ENCODE data around the gene DRICH1.

DNA sequence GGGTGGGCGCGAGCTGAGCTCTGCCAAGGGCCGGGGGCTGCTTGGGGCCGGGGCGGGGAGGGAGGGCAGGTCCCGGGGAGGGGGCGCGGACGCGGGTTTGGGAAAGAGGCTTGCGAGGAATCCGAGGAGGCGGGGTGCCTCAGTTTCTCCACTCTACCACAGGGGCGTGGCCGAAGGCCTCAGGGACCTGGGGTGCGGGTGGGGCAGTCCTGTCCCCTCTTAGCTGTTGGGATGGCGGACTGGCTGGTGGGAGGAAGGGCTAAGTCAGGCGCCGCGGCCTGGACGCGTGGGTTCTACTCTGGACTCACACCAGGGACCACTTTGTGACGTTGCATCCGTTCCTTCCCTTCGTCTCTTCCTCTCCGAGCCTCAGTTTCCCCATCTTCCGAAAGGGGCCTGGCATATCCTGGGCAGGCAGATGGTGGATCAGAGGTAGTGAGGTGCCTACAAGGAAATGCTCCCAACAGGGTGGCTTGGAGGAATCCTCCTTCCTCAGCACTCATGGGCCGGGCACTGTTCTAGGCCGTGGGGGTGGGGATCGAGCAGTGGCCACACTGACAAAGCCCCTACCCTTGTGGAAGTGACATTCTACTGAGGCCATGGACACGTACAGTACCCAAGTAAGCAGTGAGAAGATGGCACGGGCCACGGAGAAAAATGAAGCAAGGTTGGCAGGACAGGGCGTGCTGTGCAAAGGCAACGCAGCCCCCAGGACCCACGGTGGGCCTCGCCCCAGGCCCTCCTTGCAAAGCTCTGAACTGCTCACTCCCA, 65.2 kb downstream of the DRICH1 start:
- TF ChIP-seq, protein P1, sequence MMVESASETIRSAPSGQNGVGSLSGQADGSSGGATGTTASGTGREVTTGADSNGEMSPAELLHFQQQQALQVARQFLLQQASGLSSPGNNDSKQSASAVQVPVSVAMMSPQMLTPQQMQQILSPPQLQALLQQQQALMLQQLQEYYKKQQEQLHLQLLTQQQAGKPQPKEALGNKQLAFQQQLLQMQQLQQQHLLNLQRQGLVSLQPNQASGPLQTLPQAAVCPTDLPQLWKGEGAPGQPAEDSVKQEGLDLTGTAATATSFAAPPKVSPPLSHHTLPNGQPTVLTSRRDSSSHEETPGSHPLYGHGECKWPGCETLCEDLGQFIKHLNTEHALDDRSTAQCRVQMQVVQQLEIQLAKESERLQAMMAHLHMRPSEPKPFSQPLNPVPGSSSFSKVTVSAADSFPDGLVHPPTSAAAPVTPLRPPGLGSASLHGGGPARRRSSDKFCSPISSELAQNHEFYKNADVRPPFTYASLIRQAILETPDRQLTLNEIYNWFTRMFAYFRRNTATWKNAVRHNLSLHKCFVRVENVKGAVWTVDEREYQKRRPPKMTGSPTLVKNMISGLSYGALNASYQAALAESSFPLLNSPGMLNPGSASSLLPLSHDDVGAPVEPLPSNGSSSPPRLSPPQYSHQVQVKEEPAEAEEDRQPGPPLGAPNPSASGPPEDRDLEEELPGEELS (CRISPR knock-in tag; IDR thresholded peaks at IDR 0.05) = no peak
- TF ChIP-seq, protein P2, sequence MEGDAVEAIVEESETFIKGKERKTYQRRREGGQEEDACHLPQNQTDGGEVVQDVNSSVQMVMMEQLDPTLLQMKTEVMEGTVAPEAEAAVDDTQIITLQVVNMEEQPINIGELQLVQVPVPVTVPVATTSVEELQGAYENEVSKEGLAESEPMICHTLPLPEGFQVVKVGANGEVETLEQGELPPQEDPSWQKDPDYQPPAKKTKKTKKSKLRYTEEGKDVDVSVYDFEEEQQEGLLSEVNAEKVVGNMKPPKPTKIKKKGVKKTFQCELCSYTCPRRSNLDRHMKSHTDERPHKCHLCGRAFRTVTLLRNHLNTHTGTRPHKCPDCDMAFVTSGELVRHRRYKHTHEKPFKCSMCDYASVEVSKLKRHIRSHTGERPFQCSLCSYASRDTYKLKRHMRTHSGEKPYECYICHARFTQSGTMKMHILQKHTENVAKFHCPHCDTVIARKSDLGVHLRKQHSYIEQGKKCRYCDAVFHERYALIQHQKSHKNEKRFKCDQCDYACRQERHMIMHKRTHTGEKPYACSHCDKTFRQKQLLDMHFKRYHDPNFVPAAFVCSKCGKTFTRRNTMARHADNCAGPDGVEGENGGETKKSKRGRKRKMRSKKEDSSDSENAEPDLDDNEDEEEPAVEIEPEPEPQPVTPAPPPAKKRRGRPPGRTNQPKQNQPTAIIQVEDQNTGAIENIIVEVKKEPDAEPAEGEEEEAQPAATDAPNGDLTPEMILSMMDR (IDR thresholded peaks at IDR 0.05) = no peak
- TF ChIP-seq SMAD4 (CRISPR knock-in tag; IDR thresholded peaks at IDR 0.05) = no peak
- TF ChIP-seq, protein P3, sequence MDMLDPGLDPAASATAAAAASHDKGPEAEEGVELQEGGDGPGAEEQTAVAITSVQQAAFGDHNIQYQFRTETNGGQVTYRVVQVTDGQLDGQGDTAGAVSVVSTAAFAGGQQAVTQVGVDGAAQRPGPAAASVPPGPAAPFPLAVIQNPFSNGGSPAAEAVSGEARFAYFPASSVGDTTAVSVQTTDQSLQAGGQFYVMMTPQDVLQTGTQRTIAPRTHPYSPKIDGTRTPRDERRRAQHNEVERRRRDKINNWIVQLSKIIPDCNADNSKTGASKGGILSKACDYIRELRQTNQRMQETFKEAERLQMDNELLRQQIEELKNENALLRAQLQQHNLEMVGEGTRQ (CRISPR knock-in tag; IDR thresholded peaks at IDR 0.05) = no peak
- TF ChIP-seq ZNF263 (CRISPR knock-in tag; IDR thresholded peaks at IDR 0.05; ENCODE audit: low read depth) = no peak
- no peak for TF ChIP-seq IRF2 (CRISPR knock-in tag; IDR thresholded peaks at IDR 0.05; ENCODE audit: borderline replicate concordance, low read depth)
- TF ChIP-seq, protein P4, sequence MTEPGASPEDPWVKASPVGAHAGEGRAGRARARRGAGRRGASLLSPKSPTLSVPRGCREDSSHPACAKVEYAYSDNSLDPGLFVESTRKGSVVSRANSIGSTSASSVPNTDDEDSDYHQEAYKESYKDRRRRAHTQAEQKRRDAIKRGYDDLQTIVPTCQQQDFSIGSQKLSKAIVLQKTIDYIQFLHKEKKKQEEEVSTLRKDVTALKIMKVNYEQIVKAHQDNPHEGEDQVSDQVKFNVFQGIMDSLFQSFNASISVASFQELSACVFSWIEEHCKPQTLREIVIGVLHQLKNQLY (CRISPR knock-in tag; IDR thresholded peaks at IDR 0.05) = no peak
- TF ChIP-seq, protein P5, sequence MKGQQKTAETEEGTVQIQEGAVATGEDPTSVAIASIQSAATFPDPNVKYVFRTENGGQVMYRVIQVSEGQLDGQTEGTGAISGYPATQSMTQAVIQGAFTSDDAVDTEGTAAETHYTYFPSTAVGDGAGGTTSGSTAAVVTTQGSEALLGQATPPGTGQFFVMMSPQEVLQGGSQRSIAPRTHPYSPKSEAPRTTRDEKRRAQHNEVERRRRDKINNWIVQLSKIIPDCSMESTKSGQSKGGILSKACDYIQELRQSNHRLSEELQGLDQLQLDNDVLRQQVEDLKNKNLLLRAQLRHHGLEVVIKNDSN (CRISPR knock-in tag; IDR thresholded peaks at IDR 0.05) = no peak
